Colonic mucosa (tissue), 4 donors: ENCODE measurements around the gene C12orf60. TPM values are rescaled to one million over a fixed set of nuclear protein-coding genes. Genes with fewer than 3 reads are reported as not detected.

Experiments
- DNase-seq: peaks from one replicate; pipeline ENCODE4 v3.0.0-alpha.2; 2020
- H3K27ac ChIP-seq: fragments of 200-600 bp; one replicate; pipeline ENCODE4 v1.8.0; 2021
- H3K27me3 ChIP-seq: fragments of 200-600 bp; one replicate; pipeline ENCODE4 v1.8.0; 2021
- H3K36me3 ChIP-seq: fragments of 200-600 bp; one replicate; pipeline ENCODE4 v1.8.0; 2021
- H3K4me1 ChIP-seq: fragments of 200-600 bp; one replicate; pipeline ENCODE4 v1.8.0; 2021; ENCODE audit warnings: mild to moderate bottlenecking
- H3K4me3 ChIP-seq: fragments of 200-600 bp; one replicate; pipeline ENCODE4 v1.8.0; 2021
- H3K9ac ChIP-seq, 2 donors: one replicate each; pipeline ENCODE4 v1.7.0; 2013; ENCODE audit warnings: control low read depth in 2 of 2, low read depth in 2 of 2, low read length in 2 of 2
- H3K9me3 ChIP-seq: fragments of 200-600 bp; one replicate; pipeline ENCODE4 v1.8.0; 2021
- intact Hi-C: fragments of 100-400 bp; cut with DNase I; formaldehyde crosslinking; loops from one replicate; pipeline ENCODE4 v1.14.1; 2022
- total RNA-seq, 2 donors: library from RNA; stranded (reverse); fragmentation: NEBNext Ultra II Directional in 1 of 2; extraction: Animal tissue kit (Norgen Biotek cat#: 25700) in 1 of 2; gene quantifications; one replicate each; pipeline ENCODE4 v1.2.1, GENCODE V29; 2021
- TF ChIP-seq, protein P1 (sequence below): fragments of 200-600 bp; IDR thresholded peaks from one replicate; pipeline ENCODE4 v1.8.0; 2022; ENCODE audit warnings: antibody characterized with exemption, mild to moderate bottlenecking
- donor health status: healthy.
- donor health status: DM: no; HTN: no; CAD: no.
- donor health status: DM: no; HTN: no; CAD: no.

Gene C12orf60
- total RNA-seq, 2 donors from 2014 or later: 0.42 to 0.89 TPM

DNA sequence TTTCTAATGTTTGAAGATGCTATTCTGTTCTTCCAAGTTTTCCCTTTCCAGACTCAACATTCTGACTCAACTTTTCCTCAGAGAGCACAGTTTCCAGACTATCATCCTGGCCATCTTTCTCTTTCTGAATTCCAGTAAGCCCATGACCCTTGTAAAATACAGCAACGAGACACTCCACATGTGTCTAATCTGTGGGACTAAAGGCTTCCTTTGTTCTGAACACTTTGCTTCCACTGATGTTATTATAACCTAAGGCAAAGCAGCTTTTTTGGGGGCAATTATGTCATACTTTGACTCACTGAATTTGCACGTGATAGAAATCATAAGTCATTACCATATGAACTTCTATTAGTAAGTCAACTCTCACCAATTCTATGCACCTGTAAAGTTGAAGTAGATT lies 46.2 kb downstream of the C12orf60 start:
- Histone ChIP-seq H3K27me3 (no peaks in the 10 kb centered on the region), H3K9me3 (no peaks in the 10 kb centered on the region), H3K4me3 (no peak overlapping the region), H3K4me1 (no peaks in the 10 kb centered on the region), H3K36me3 (no peaks in the 10 kb centered on the region), H3K9ac (no peak overlapping the region), H3K27ac (no peak overlapping the region)
- no peak for DNase-seq
- intact Hi-C loops: loop anchor here (10.0 kb wide), 1 partner anchor 125 kb away; no protein-coding TSS in a partner anchor
- TF ChIP-seq, protein P1, sequence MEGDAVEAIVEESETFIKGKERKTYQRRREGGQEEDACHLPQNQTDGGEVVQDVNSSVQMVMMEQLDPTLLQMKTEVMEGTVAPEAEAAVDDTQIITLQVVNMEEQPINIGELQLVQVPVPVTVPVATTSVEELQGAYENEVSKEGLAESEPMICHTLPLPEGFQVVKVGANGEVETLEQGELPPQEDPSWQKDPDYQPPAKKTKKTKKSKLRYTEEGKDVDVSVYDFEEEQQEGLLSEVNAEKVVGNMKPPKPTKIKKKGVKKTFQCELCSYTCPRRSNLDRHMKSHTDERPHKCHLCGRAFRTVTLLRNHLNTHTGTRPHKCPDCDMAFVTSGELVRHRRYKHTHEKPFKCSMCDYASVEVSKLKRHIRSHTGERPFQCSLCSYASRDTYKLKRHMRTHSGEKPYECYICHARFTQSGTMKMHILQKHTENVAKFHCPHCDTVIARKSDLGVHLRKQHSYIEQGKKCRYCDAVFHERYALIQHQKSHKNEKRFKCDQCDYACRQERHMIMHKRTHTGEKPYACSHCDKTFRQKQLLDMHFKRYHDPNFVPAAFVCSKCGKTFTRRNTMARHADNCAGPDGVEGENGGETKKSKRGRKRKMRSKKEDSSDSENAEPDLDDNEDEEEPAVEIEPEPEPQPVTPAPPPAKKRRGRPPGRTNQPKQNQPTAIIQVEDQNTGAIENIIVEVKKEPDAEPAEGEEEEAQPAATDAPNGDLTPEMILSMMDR: no peak

DNA sequence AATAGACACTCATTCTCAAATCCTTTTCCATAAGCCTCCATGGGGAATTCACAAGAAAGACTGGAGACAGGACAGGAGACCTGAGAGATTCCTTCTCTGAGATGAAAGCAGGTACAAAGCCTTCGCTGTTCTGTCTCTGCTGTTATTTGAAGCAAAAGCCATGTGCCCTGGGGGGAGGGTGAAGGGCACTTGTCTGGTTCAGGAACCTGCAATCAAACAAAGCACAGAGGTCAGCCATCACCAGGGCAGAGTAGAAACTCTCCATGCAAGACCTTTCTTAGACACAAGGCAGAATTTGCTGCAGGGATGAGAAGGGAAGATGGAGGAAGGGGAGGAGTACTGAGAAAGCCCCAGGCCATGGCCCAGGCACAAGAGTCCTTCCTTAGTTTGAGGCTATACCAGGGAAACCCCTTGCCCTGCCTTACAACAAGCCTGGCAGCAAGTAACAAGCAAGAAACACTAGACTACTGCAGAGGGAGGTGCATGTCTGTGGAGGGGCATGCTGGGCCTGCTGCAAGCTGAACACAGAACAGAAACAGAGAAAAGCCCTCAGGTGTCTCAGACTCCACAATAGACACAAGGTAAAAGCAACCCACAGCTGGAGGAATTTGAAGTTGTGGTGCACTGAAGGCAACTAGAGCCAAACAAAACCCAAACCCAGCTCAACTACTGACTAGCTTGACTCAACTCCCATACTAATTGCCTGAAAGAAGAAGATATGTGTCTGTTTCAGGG lies 47.6 kb downstream of the C12orf60 start:
- no peak overlapping the region for H3K27ac ChIP-seq
- no peak overlapping the region for H3K9ac ChIP-seq
- TF ChIP-seq, protein P1: no peak
- no peaks in the 10 kb centered on the region for H3K27me3 ChIP-seq
- no peak overlapping the region for H3K4me3 ChIP-seq
- intact Hi-C loops: no loop called here
- no peaks in the 10 kb centered on the region for H3K36me3 ChIP-seq
- no peaks in the 10 kb centered on the region for H3K9me3 ChIP-seq
- no peak for DNase-seq
- no peaks in the 10 kb centered on the region for H3K4me1 ChIP-seq

DNA sequence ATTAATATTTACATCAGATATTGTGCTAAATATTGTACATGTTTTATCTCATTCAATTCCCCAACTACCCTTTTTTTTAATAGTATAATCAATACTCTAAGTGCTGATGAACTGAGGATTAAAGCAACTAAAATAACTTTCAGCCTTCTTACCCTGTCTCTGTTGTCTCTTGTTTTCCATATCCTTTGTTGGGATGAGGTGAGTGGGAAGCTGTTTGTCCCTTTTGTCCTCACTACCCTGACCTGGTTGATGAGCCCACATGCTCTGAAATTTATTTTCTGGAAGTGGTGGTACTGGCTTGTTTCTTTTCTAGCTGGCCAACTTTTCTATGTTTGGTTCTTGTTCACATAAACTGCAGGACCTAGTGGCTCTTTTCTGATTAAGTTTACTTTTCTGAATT lies 49.4 kb downstream of the C12orf60 start:
- no peaks in the 10 kb centered on the region for H3K27me3 ChIP-seq
- TF ChIP-seq, protein P1: no peak
- no peak overlapping the region for H3K4me3 ChIP-seq
- intact Hi-C loops: no loop called here
- H3K9me3 ChIP-seq: no peaks in the 10 kb centered on the region
- H3K27ac ChIP-seq: no peak overlapping the region
- no peaks in the 10 kb centered on the region for H3K36me3 ChIP-seq
- no peaks in the 10 kb centered on the region for H3K4me1 ChIP-seq
- no peak overlapping the region for H3K9ac ChIP-seq
- DNase-seq: no peak

DNA sequence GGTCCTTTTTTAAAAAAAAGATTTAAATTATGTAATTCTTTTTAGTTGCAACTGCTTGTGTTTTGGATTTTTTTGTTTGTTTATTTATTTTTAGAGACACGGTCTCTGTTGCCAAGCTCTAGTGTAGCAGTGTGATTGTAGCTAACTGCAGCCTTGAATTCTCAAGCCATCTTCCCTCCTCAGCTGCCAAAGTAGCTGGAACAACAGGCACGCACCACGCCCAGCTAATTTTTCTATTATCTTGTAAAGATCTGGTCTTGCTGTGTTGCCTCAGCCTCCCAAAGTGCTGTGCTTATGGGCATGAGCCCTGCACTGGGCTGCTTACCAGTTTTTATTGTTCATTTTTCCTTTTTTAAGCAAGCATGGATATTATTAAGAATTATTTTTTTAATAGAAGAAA lies 50.5 kb downstream of the C12orf60 start:
- TF ChIP-seq, protein P1: no peak
- Histone ChIP-seq H3K27ac (no peak overlapping the region), H3K4me1 (no peaks in the 10 kb centered on the region), H3K9me3 (no peaks in the 10 kb centered on the region), H3K4me3 (no peak overlapping the region), H3K9ac (no peak overlapping the region), H3K36me3 (no peaks in the 10 kb centered on the region), H3K27me3 (no peaks in the 10 kb centered on the region)
- no peak for DNase-seq
- intact Hi-C loops: no loop called here

DNA sequence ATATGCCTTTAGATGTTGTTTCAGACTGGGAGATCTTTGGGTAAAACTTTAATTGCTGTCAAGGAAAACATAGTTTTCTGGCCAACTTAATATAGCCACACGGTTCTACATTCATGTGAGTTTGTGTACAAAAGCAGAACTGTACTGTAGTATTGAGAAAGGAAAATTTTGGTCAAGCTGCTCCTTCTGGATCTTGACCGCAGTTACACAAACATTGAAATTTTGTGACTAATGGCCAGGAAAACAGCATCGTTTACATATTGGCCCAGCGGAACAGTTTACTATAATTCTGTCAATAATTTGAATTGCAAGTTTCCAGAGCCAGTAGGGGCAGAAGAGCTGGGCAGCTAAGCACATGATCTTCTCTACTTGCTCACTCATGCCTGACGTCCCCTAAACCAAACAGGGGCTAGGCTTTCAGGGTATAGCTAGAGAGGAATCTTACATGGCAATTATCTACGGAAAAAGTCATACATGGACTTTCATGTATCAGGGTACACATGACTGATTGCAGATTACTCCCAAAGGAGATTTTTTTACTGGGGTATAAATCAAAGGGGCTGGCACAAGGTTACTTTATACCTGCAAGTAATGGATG lies 51.2 kb downstream of the C12orf60 start:
- Histone ChIP-seq H3K9ac (no peak overlapping the region), H3K9me3 (no peaks in the 10 kb centered on the region), H3K4me1 (no peaks in the 10 kb centered on the region), H3K27ac (no peak overlapping the region), H3K36me3 (no peaks in the 10 kb centered on the region), H3K27me3 (no peaks in the 10 kb centered on the region), H3K4me3 (no peak overlapping the region)
- TF ChIP-seq, protein P1: no peak
- no peak for DNase-seq
- intact Hi-C loops: no loop called here
